ENCODE results near the gene CYP51A1. TPM values are rescaled to one million over a fixed set of nuclear protein-coding genes. Genes with fewer than 3 reads are reported as not detected.
"Not testable (repeated sequence)": the region's sequence is repeated elsewhere in the genome, so short reads cannot be mapped to it uniquely, and the experiment has no call there.

The CYP51A1 gene
- 10 to 100 TPM; 23.0 to 31.2 TPM for total RNA-seq

- H3K36me3 ChIP-seq, result no peaks in the 10 kb centered on the region
- TF ChIP-seq CTCF (IDR thresholded peaks at IDR 0.05), result peak in 1 of 2 donors; percentile 28
- DNase-seq (ENCODE audit: low spot score), result peak; percentile 94
- H3K4me1 ChIP-seq, result peaks cover 0 to 25% of the 10 kb centered on the region in 2 donors
- no peaks in the 10 kb centered on the region for H3K27me3 ChIP-seq
- no peaks in the 10 kb centered on the region for H3K9me3 ChIP-seq
- peak within 1 kb of the TSS; percentile 79 to 99 for H3K4me3 ChIP-seq
- peak within 1 kb of the TSS; percentile 95 to 97 for H3K27ac ChIP-seq
Observed at GRCh38 chr7:92134271-92135051, at the start of gene CYP51A1. TSS of gene CYP51A1 (minus strand) at chr7:92134477. CDS start at chr7:92134364, 113 bp downstream.

GRCh38 chr7:92178928-92179924 lies 44.9 kb upstream of the CYP51A1 start, which contains the start of gene LRRD1:
TSS of gene LRRD1 (minus strand) at chr7:92179142. CDS start at chr7:92165202, 13,940 bp downstream.
- peaks cover 0 to 6% of the 10 kb centered on the region in 2 donors for H3K4me1 ChIP-seq
- peak; percentile 82 for DNase-seq (ENCODE audit: low spot score)

GRCh38 chr7:92177362-92177761 lies 43.1 kb upstream of the CYP51A1 start:
- Histone ChIP-seq H3K27me3 (no peaks in the 10 kb centered on the region), H3K4me3 (no peak overlapping the region), H3K4me1 (peaks cover 0 to 6% of the 10 kb centered on the region in 2 donors), H3K36me3 (no peaks in the 10 kb centered on the region), H3K9me3 (no peaks in the 10 kb centered on the region), H3K27ac (no peak overlapping the region)
- DNase-seq (ENCODE audit: low spot score), result no peak
- TF ChIP-seq CTCF (IDR thresholded peaks at IDR 0.05), result no peak

More at GRCh38 chr7:92178928-92179924, 44.9 kb upstream of the CYP51A1 start, which contains the start of gene LRRD1:
- peak within 1 kb of the TSS; percentile 78 to 81 for H3K27ac ChIP-seq
- H3K9me3 ChIP-seq, result no peaks in the 10 kb centered on the region
- TF ChIP-seq CTCF (IDR thresholded peaks at IDR 0.05), result peak; percentile 95 to 100
- H3K4me3 ChIP-seq, result peak within 1 kb of the TSS; percentile 48 to 63
- no peaks in the 10 kb centered on the region for H3K36me3 ChIP-seq
- H3K27me3 ChIP-seq, result no peaks in the 10 kb centered on the region

GRCh38 chr7:92169529-92169928 lies 35.3 kb upstream of the CYP51A1 start:
- not testable (repeated sequence) for H3K4me1 ChIP-seq; H3K4me3 ChIP-seq; DNase-seq (ENCODE audit: low spot score)

GRCh38 chr7:92161271-92161670 lies 27.0 kb upstream of the CYP51A1 start:
- H3K9me3 ChIP-seq, result no peaks in the 10 kb centered on the region
- DNase-seq (ENCODE audit: low spot score), result no peak
- H3K36me3 ChIP-seq, result no peaks in the 10 kb centered on the region
- no peak overlapping the region for H3K4me3 ChIP-seq
- no peaks in the 10 kb centered on the region for H3K4me1 ChIP-seq
- no peak overlapping the region for H3K27ac ChIP-seq
- no peaks in the 10 kb centered on the region for H3K27me3 ChIP-seq
- no peak for TF ChIP-seq CTCF (IDR thresholded peaks at IDR 0.05)

More at GRCh38 chr7:92169529-92169928, 35.3 kb upstream of the CYP51A1 start:
- not testable (repeated sequence) for H3K27me3 ChIP-seq, H3K36me3 ChIP-seq, H3K27ac ChIP-seq, H3K9me3 ChIP-seq
